DOHH2 (cell line): ENCODE results near the gene CBFA2T2.

Experiments used
- H3F3A ChIP-seq: fragments of 200-600 bp; sonication (generic), shearing (Covaris generic); 2 replicates; pipeline ENCODE4 v1.6.0; 2016; ENCODE audit warnings: antibody characterized with exemption, mild to moderate bottlenecking; ENCODE audit not compliant: control insufficient read depth, insufficient read depth
- H3K27ac ChIP-seq: fragments of 200-600 bp; sonication (generic); 2 replicates; pipeline ENCODE4 v1.5.1; 2014; ENCODE audit warnings: low read depth, mild to moderate bottlenecking, low read length, moderate library complexity
- H3K27me3 ChIP-seq: fragments of 200-600 bp; sonication (generic); 2 replicates; pipeline ENCODE4 v1.6.1; 2014; ENCODE audit warnings: mild to moderate bottlenecking, low read length, mixed read lengths; ENCODE audit not compliant: control insufficient read depth
- H3K36me3 ChIP-seq: fragments of 200-600 bp; sonication (generic); 2 replicates; pipeline ENCODE4 v1.6.1; 2014; ENCODE audit warnings: mild to moderate bottlenecking, low read length, moderate library complexity, mixed read lengths; ENCODE audit not compliant: control insufficient read depth
- H3K4me1 ChIP-seq: fragments of 200-600 bp; sonication (generic); 2 replicates; pipeline ENCODE4 v1.6.1; 2014; ENCODE audit warnings: mild to moderate bottlenecking, low read length, mixed read lengths; ENCODE audit not compliant: control insufficient read depth
- H3K4me2 ChIP-seq: fragments of 200-600 bp; sonication (generic); 2 replicates; pipeline ENCODE4 v1.6.0; 2014; ENCODE audit warnings: mild to moderate bottlenecking, low read length, moderate library complexity
- H3K4me3 ChIP-seq: fragments of 200-600 bp; sonication (generic); 2 replicates; pipeline ENCODE4 v1.5.1; 2014; ENCODE audit warnings: mild to moderate bottlenecking, low read length, mixed read lengths
- H3K79me2 ChIP-seq: fragments of 200-600 bp; sonication (generic); 2 replicates; pipeline ENCODE4 v1.6.1; 2014; ENCODE audit warnings: mild to moderate bottlenecking, low read length, mixed read lengths; ENCODE audit not compliant: control insufficient read depth
- H3K9me2 ChIP-seq: fragments of 200-600 bp; sonication (generic); replicated peaks from 2 replicates; pipeline ENCODE4 v1.6.1; 2014; ENCODE audit warnings: mild to moderate bottlenecking, low read length, mixed read lengths; ENCODE audit not compliant: control insufficient read depth
- H3K9me3 ChIP-seq: fragments of 200-600 bp; sonication (generic); 2 replicates; pipeline ENCODE4 v1.6.1; 2014; ENCODE audit warnings: antibody characterized with exemption, low read length, mixed read lengths; ENCODE audit not compliant: control insufficient read depth, insufficient read depth
- H4K20me1 ChIP-seq: fragments of 200-600 bp; sonication (generic); 2 replicates; pipeline ENCODE4 v1.6.0; 2014; ENCODE audit warnings: low read depth, mild to moderate bottlenecking, antibody characterized with exemption, low read length, moderate library complexity; ENCODE audit not compliant: control insufficient read depth, insufficient read depth
- CTCF ChIP-seq: fragments of 200-600 bp; sonication (generic); IDR thresholded peaks from one replicate; pipeline ENCODE4 v1.5.1; 2014; ENCODE audit warnings: antibody characterized with exemption, mild to moderate bottlenecking, low read depth, low read length; ENCODE audit not compliant: poor library complexity, severe bottlenecking
- EZH2phosphoT487 ChIP-seq: fragments of 200-600 bp; sonication (generic); IDR thresholded peaks from 2 replicates; pipeline ENCODE4 v1.6.1; 2017; ENCODE audit warnings: borderline replicate concordance, mild to moderate bottlenecking, antibody characterized with exemption, low read length, moderate library complexity, mixed read lengths

Gene CBFA2T2

GRCh38 chr20:33658929-33659328 is 169.0 kb downstream of the CBFA2T2 start:
- Histone ChIP-seq H3K27ac (no peak overlapping the region), H3K9me3 (no peaks in the 10 kb centered on the region), H3K27me3 (no peaks in the 10 kb centered on the region), H3K79me2 (no peaks in the 10 kb centered on the region), H3F3A (no peaks in the 10 kb centered on the region; the same call in 1 of the 2 replicates), H3K36me3 (no peaks in the 10 kb centered on the region; the same call in 1 of the 2 replicates), H3K4me2 (no peak overlapping the region), H3K4me1 (peaks cover 13% of the 10 kb centered on the region), H4K20me1 (no peaks in the 10 kb centered on the region), H3K4me3 (no peak overlapping the region), H3K9me2 (no peaks in the 10 kb centered on the region)
- TF ChIP-seq EZH2phosphoT487 (no peak), CTCF (no peak)

GRCh38 chr20:33659341-33660034 is 169.6 kb downstream of the CBFA2T2 start:
- no peak for TF ChIP-seq CTCF
- no peak for TF ChIP-seq EZH2phosphoT487
- Histone ChIP-seq H3K36me3 (no peaks in the 10 kb centered on the region; the same call in 1 of the 2 replicates), H3F3A (no peaks in the 10 kb centered on the region; the same call in 1 of the 2 replicates)

GRCh38 chr20:33660035-33660684 is 170.3 kb downstream of the CBFA2T2 start:
- Histone ChIP-seq H4K20me1 (no peaks in the 10 kb centered on the region), H3K4me1 (peaks cover 23% of the 10 kb centered on the region), H3K27ac (no peak overlapping the region), H3K4me2 (no peak overlapping the region), H3K36me3 (no peaks in the 10 kb centered on the region; the same call in 1 of the 2 replicates), H3K27me3 (no peaks in the 10 kb centered on the region), H3F3A (no peaks in the 10 kb centered on the region; the same call in 1 of the 2 replicates), H3K4me3 (no peak overlapping the region), H3K9me2 (no peaks in the 10 kb centered on the region), H3K79me2 (no peaks in the 10 kb centered on the region), H3K9me3 (no peaks in the 10 kb centered on the region)
- TF ChIP-seq EZH2phosphoT487: no peak
- TF ChIP-seq CTCF: no peak

More at GRCh38 chr20:33659341-33660034, 169.6 kb downstream of the CBFA2T2 start:
- no peak overlapping the region for H3K27ac ChIP-seq
- H4K20me1 ChIP-seq: no peaks in the 10 kb centered on the region
- H3K27me3 ChIP-seq: no peaks in the 10 kb centered on the region
- no peak overlapping the region for H3K4me3 ChIP-seq
- H3K9me3 ChIP-seq: no peaks in the 10 kb centered on the region
- H3K9me2 ChIP-seq: no peaks in the 10 kb centered on the region
- H3K79me2 ChIP-seq: no peaks in the 10 kb centered on the region
- peaks cover 19% of the 10 kb centered on the region for H3K4me1 ChIP-seq
- H3K4me2 ChIP-seq: no peak overlapping the region
